Activated naive CD8-positive, alpha-beta T cell treated with anti-CD3 and anti-CD28 coated beads for 36 hours (primary cell): ENCODE data around the gene STXBP6. TPM values are rescaled to one million over a fixed set of nuclear protein-coding genes. Genes with fewer than 3 reads are reported as not detected.
"Not testable (repeated sequence)": the region's sequence is repeated elsewhere in the genome, so short reads cannot be mapped to it uniquely, and the experiment has no call there.

Experiments
- DNase-seq: peaks from one replicate; pipeline ENCODE4 v3.0.0; 2021
- H3K27ac Mint-ChIP-seq: one replicate; pipeline ENCODE4 v1.8.0; 2022; ENCODE audit warnings: mild to moderate bottlenecking, moderate library complexity, mixed read lengths
- H3K27me3 Mint-ChIP-seq: one replicate; pipeline ENCODE4 v1.8.0; 2022; ENCODE audit warnings: mild to moderate bottlenecking, mixed read lengths
- H3K36me3 Mint-ChIP-seq: one replicate; pipeline ENCODE4 v1.8.0; 2021; ENCODE audit warnings: mild to moderate bottlenecking, mixed read lengths
- H3K4me1 Mint-ChIP-seq: one replicate; pipeline ENCODE4 v1.8.0; 2021; ENCODE audit warnings: mixed read lengths
- H3K4me3 Mint-ChIP-seq: one replicate; pipeline ENCODE4 v1.8.0; 2022; ENCODE audit warnings: mild to moderate bottlenecking, moderate library complexity, mixed read lengths
- H3K9me3 Mint-ChIP-seq: one replicate; pipeline ENCODE4 v1.8.0; 2022; ENCODE audit warnings: mixed read lengths
- total RNA-seq, 2 experiments: library from RNA; stranded (reverse); gene quantifications; one replicate each; pipeline ENCODE4 v1.2.3, GENCODE V29; 2021

Gene STXBP6
- total RNA-seq, 2 experiments from 2014 or later: not detected

DNA sequence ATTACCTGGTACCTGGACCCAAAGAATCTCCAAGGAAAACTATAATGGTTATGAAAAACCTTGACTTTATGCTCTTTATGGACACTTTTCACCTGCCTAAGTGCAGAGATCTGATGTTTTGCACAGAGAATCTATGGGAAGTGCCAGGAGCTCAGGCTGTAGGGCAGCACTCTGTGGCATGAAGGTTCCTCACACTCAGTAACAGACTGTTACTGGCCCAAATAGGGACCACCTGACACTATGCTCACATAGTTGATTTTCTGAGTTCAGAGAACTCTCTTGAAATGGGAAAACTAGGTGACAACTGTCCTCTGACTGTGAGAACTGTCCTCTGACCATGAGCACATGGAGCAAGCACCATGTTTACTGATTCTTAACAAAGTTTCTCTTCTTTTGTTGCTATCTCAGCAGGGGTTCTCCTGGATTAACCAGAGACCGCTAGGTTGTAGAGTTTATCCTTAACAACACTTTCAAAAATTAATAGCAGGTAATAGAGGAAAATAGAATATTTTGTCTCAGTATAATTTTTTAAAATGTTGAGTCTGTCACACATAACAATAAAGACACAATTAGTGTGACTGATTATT lies 101.6 kb downstream of the STXBP6 start:
- H3K27ac Mint-ChIP-seq: no peak overlapping the region

DNA sequence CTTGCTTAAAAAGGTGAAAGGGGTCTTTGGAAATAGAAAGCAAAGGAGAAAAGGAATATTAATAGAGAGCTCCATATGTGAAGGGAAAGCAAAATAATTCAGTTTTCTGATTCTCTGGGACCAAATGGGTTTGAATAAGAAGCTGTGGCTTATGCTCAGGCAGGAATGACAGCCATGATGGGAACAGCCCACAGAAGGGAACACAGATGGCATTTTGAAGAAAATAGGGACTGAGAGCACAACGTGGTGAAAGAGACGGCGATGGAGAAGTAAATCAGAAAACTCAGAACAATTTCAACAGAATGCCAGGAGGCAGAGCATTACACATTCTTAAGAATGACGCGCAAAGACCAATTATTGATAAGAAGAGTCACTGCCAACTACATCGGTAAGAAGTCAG lies 102.8 kb downstream of the STXBP6 start:
- Mint-ChIP-seq H3K27ac (no peak overlapping the region), H3K9me3 (no peaks in the 10 kb centered on the region), H3K36me3 (no peaks in the 10 kb centered on the region), H3K4me1 (peaks cover 2% of the 10 kb centered on the region), H3K27me3 (no peaks in the 10 kb centered on the region), H3K4me3 (no peak overlapping the region)
- no peak for DNase-seq

More for the DNA sequence above, 101.6 kb downstream of the STXBP6 start:
- no peaks in the 10 kb centered on the region for H3K36me3 Mint-ChIP-seq
- no peak for DNase-seq
- no peaks in the 10 kb centered on the region for H3K9me3 Mint-ChIP-seq
- H3K4me3 Mint-ChIP-seq: no peak overlapping the region
- H3K27me3 Mint-ChIP-seq: peaks cover 7% of the 10 kb centered on the region
- H3K4me1 Mint-ChIP-seq: no peaks in the 10 kb centered on the region

DNA sequence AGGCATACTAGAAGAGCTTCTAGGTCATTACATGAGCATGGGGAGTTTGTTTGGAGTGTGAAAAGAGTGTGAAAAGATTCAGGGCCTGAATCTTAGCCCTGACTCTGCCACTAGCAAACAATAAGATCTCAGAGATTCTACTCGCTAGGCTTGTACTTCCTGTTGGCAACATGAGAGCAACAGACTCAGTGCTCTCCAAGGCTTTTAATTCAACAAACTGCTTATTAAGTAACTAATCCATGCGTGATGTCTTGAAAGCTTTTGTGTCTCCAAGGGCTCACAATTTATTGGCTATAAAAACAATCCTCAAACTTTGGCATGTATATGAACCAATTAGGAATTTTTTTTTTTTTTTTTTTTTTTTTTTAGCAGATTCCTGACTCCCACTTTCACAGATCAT lies 105.1 kb downstream of the STXBP6 start:
- Mint-ChIP-seq H3K27me3 (no peaks in the 10 kb centered on the region), H3K4me1 (peaks cover 2% of the 10 kb centered on the region), H3K9me3 (no peaks in the 10 kb centered on the region), H3K27ac (no peak overlapping the region), H3K4me3 (no peak overlapping the region), H3K36me3 (no peaks in the 10 kb centered on the region)
- no peak for DNase-seq

DNA sequence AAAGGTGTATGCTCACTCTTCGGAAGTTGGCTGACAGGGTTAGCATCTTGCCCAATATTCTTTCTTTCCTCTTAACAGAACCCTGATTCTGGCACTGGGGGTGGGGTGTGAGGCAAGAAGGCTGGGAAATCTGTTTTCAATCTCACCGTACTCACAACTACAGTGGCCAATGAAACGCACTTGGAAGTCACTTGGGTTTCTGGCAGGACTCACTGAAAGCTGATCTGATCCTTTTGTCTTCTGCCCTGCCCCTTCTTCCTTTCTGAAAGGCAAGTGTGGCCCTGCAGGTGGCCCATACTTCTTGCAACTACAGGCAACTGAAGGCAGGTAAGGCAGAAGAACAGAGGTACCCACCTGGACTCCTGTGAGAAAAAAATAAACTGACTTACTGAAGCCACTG lies 106.9 kb downstream of the STXBP6 start:
- Mint-ChIP-seq H3K27me3 (no peaks in the 10 kb centered on the region), H3K36me3 (no peaks in the 10 kb centered on the region), H3K4me3 (no peak overlapping the region), H3K9me3 (no peaks in the 10 kb centered on the region), H3K27ac (no peak overlapping the region), H3K4me1 (peaks cover 2% of the 10 kb centered on the region)
- DNase-seq: no peak

DNA sequence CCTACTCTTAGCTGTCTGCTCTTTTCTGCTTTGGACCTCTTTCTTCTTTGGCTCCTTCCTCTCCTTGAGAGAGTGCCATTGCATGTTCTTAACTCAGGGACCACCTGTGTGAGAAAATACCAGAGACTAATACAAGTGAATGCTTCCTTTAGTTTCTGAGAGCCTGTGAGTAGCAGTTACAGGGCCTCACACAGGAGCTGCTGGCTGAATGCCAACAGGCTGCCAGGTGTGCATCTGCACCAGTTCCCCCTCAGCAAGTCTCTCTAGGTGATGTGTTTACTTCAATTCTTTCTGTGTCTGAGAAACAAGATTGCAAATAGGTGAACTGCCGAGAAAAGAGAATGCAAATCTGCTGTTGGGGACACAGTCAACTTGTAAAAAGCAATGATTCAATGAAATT lies 108.2 kb downstream of the STXBP6 start:
- Mint-ChIP-seq H3K9me3 (no peaks in the 10 kb centered on the region), H3K27me3 (no peaks in the 10 kb centered on the region), H3K36me3 (no peaks in the 10 kb centered on the region), H3K4me3 (no peak overlapping the region), H3K27ac (no peak overlapping the region), H3K4me1 (peaks cover 2% of the 10 kb centered on the region)
- DNase-seq: no peak

DNA sequence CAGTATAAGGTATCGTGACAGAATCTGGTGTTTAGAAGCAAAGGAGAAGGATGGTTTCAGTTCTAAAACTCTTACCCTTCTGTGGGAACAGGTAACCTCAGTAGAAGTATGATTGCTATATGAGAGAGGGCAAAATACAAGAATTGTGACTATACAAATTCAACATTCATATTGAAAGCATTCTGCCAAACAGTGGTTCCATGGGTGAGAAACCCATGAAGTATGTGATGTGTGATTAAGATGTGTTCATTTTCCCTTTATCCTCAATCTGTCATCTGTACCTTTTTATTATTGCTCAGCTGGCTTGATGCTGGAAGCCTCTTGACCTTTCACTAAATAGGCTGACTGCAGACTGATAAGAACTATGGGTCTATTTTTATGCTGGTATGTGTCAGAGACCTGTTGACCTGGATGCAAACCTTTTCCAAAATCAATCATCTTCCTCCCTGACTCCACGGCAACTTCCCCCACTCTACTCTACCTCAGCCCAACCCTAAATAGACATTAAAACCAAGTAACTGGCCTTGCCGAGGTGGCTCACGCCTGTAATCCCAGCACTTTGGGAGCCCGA lies 109.6 kb downstream of the STXBP6 start:
- no peak overlapping the region for H3K27ac Mint-ChIP-seq
- no peak overlapping the region for H3K4me3 Mint-ChIP-seq
- no peak for DNase-seq
- no peaks in the 10 kb centered on the region for H3K9me3 Mint-ChIP-seq
- H3K4me1 Mint-ChIP-seq: peaks cover 2% of the 10 kb centered on the region
- no peaks in the 10 kb centered on the region for H3K36me3 Mint-ChIP-seq
- H3K27me3 Mint-ChIP-seq: no peaks in the 10 kb centered on the region

DNA sequence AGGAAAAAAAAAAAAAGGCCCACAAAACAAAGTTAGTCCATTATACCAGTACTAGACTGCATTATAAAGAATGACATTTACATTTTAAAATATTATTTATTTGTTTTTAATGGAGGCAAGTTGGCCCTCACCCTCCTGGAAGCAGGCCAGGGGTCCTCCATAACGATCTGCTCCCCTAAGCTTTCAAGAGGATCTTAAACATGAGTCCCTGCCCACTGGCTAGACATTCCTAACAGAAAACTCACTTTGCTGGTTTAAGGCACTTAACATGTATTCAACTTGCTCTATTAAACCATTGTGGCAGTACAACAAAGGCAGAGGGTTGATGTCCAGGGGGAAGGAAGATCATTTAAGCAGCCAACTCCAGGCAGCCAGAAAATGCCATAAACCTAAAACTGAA lies 111.4 kb downstream of the STXBP6 start:
- H3K4me1 Mint-ChIP-seq: peaks cover 2% of the 10 kb centered on the region
- no peaks in the 10 kb centered on the region for H3K27me3 Mint-ChIP-seq
- no peak overlapping the region for H3K27ac Mint-ChIP-seq
- no peak for DNase-seq
- no peaks in the 10 kb centered on the region for H3K9me3 Mint-ChIP-seq
- no peaks in the 10 kb centered on the region for H3K36me3 Mint-ChIP-seq
- no peak overlapping the region for H3K4me3 Mint-ChIP-seq

DNA sequence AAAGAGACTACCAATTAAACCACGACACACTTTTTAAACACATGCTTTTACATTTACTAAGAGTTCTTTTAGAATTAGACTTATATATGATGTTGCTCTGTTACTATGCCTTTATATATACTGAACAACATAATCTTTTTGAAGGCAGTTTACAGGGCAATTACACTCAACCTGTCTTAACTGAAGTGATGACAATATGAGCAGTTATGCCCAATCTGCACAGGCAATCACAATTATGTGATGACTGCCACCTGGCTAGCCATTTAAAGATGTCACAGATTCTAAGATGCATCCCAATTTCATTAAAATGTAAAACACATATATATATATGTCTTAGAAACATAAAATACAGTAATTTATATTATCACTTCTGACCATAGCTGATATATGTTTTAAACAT lies 112.6 kb downstream of the STXBP6 start:
- Mint-ChIP-seq H3K9me3 (no peaks in the 10 kb centered on the region), H3K4me3 (no peak overlapping the region), H3K27ac (no peak overlapping the region), H3K36me3 (no peaks in the 10 kb centered on the region), H3K27me3 (peaks cover 6% of the 10 kb centered on the region), H3K4me1 (no peaks in the 10 kb centered on the region)
- no peak for DNase-seq

DNA sequence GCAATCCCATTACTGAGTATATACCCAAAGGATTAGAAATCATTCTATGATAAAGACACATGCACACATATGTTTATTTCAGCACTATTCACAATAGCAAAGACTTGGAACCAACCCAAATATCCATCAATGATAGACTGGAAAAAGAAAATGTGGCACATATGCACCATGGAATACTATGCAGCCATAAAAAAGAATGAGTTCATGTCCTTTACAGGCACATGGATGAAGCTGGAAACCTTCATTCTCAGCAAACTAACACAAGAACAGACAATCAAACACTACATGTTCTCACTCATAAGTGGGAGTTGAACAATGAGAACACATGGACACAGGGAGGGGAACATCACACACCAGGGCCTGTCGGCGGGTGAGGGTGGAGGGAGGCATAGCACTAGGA lies 113.2 kb downstream of the STXBP6 start:
- not testable (repeated sequence) for H3K27ac Mint-ChIP-seq, H3K4me1 Mint-ChIP-seq, H3K36me3 Mint-ChIP-seq, DNase-seq, H3K9me3 Mint-ChIP-seq, H3K4me3 Mint-ChIP-seq
- peaks cover 10% of the 10 kb centered on the region for H3K27me3 Mint-ChIP-seq

DNA sequence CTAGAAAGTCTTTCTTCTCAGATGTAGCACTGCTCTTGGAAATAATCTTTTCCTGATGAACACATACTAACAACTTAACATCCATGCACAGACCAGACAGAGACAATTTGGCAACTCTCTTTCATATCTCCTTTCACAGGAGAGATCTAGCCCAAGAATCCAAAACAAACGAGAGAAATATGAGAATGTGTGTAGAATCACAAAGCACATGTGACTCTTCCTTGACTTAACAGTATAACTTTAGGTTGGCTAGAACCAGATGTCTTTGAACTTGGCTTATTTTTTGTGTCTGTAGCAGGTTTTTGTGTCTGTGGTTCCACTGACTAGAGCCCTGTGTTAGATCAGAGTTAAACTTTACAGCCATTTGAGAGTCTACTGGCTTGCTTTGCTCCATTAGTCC lies 114.2 kb downstream of the STXBP6 start:
- no peak overlapping the region for H3K4me3 Mint-ChIP-seq
- peaks cover 15% of the 10 kb centered on the region for H3K27me3 Mint-ChIP-seq
- H3K36me3 Mint-ChIP-seq: no peaks in the 10 kb centered on the region
- H3K4me1 Mint-ChIP-seq: no peaks in the 10 kb centered on the region
- H3K27ac Mint-ChIP-seq: no peak overlapping the region
- no peak for DNase-seq
- no peaks in the 10 kb centered on the region for H3K9me3 Mint-ChIP-seq

DNA sequence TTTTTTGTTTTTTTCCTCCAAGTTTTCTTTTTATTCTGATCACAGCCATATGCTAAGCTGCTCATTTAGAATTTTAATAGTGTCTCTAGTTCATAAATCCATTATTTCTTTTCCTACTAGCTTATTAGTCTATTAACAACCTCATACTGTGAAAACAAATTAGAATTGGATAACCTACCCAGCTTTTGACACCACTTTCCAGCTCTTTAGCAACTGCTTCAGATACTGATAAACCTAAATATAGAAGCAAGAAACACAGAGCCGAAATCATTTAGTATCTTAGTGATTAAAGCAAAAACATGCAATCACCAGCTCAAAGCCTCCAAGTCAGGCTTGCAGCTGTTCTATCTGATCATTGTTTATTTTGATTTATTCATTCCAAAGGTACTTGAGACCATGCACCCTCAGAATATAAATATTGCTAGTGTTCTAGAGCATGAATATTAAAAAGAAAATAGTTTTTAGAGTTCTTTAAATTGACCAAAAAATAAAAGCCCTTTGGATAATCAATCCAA lies 121.5 kb downstream of the STXBP6 start:
- peaks cover 29% of the 10 kb centered on the region for H3K27me3 Mint-ChIP-seq
- H3K4me1 Mint-ChIP-seq: no peaks in the 10 kb centered on the region
- no peak overlapping the region for H3K27ac Mint-ChIP-seq
- no peak overlapping the region for H3K4me3 Mint-ChIP-seq
- no peaks in the 10 kb centered on the region for H3K9me3 Mint-ChIP-seq
- no peak for DNase-seq
- H3K36me3 Mint-ChIP-seq: no peaks in the 10 kb centered on the region

DNA sequence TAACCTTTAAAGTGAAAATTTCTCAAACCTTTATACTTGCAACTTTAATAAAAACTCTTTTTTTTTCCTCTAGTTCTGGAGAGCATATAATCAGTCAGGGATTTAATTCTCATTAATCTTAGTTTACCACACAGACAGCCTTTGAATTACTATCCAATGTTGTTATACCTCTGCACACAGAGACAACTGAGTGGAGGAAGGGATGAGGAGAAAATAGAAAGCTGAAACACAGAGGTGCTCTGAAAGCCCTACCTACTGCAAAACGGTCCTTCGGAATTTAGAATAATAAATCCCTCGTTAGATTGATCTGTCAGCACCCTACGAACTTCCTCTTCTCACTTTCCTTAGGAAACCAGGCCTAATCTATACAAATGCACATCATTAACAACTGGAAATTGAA lies 122.1 kb downstream of the STXBP6 start:
- Mint-ChIP-seq H3K36me3 (no peaks in the 10 kb centered on the region), H3K4me3 (no peak overlapping the region), H3K27ac (no peak overlapping the region), H3K4me1 (no peaks in the 10 kb centered on the region), H3K9me3 (no peaks in the 10 kb centered on the region), H3K27me3 (peaks cover 28% of the 10 kb centered on the region)
- no peak for DNase-seq

DNA sequence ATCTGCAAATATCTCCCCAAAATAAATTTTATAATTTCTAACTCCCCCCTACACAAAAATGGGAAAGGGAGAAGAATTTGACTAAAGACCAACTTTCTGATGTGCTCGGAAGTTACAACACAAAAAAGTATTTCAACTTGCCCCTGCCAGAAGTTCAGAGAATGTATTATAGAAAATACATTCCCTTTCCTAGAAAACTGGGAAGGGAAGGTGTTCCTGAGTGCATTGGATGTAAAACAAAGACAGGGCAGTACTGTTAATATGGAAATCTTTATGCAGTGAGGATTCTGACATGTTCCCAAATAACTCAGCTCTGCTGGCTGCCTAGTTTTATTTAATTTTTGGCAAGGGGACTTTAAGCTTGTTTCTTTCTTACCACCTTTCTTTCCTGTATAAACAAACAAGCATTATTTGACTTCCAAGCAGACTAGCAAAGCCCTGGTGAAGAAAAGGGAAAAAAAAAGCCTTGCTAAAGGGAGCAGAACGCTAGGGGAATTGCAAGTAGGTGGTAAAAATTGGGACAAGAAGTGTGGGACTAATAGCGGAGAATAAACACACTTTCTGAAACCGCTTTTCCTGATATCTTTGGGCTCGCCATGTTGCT lies 124.1 kb downstream of the STXBP6 start:
- H3K9me3 Mint-ChIP-seq: no peaks in the 10 kb centered on the region
- H3K27ac Mint-ChIP-seq: no peak overlapping the region
- H3K4me3 Mint-ChIP-seq: no peak overlapping the region
- peaks cover 17% of the 10 kb centered on the region for H3K27me3 Mint-ChIP-seq
- DNase-seq: no peak
- no peaks in the 10 kb centered on the region for H3K36me3 Mint-ChIP-seq
- no peaks in the 10 kb centered on the region for H3K4me1 Mint-ChIP-seq

DNA sequence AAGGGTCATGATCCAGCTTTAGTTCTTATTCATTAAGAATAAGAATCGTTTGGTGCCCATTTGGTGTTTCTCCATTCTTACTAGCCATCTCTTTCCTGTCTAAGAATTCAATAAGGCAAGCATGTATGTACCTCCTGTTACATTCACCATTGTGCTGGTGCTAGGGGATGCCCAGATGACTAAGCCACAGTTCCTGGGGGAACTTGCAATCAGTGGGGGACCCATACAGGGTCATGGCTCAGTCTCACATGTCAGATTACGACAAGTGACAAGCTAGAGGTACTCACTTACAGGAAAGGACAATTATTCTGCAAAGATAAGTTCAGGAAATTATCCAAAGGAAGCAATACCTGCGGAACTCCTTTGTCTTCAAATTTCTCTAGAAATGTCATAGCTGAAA lies 125.4 kb downstream of the STXBP6 start:
- H3K9me3 Mint-ChIP-seq: no peaks in the 10 kb centered on the region
- H3K36me3 Mint-ChIP-seq: no peaks in the 10 kb centered on the region
- peaks cover 17% of the 10 kb centered on the region for H3K27me3 Mint-ChIP-seq
- H3K4me3 Mint-ChIP-seq: no peak overlapping the region
- no peak overlapping the region for H3K27ac Mint-ChIP-seq
- no peaks in the 10 kb centered on the region for H3K4me1 Mint-ChIP-seq
- DNase-seq: no peak

DNA sequence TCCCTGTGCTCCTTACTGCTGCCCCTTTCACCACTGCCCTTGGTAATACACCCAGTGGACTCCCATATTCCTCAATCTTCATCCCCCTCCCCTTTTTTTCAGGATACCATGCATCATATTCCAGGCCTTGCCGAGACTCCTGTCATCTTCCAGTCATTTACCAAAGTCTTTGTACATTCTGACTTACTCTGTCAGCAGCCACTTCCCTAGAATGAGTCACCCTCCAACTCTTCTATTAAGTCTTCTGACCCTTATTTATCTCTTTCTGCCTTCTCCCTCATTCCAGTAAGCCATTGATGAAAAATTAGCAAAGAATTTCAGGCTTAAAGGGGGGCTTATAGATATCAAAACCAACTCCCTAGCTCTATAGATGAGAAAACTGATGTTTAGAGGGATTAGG lies 128.0 kb downstream of the STXBP6 start:
- no peaks in the 10 kb centered on the region for H3K9me3 Mint-ChIP-seq
- DNase-seq: no peak
- no peaks in the 10 kb centered on the region for H3K36me3 Mint-ChIP-seq
- H3K4me3 Mint-ChIP-seq: no peak overlapping the region
- H3K4me1 Mint-ChIP-seq: no peaks in the 10 kb centered on the region
- H3K27me3 Mint-ChIP-seq: peaks cover 13% of the 10 kb centered on the region
- H3K27ac Mint-ChIP-seq: no peak overlapping the region
